Measurements from ENCODE around the gene GLIPR1L2. TPM values are rescaled to one million over a fixed set of nuclear protein-coding genes. Genes with fewer than 3 reads are reported as not detected.

Gene GLIPR1L2
- total RNA-seq, 2 experiments from 2014 or later: not detected

- Mint-ChIP-seq H3K9me3 (ENCODE audit: low read depth) (no peaks in the 10 kb centered on the region), H3K27me3 (no peaks in the 10 kb centered on the region), H3K4me3 (peak overlapping the region; percentile 85), H3K4me1 (peaks cover 35% of the 10 kb centered on the region), H3K36me3 (peaks cover 17% of the 10 kb centered on the region), H3K27ac (peak overlapping the region; percentile 62)
- DNase-seq (no peak), ATAC-seq (no peak)
- CTCF ChIA-PET: interaction anchor here (1.2 to 1.4 kb wide), 2 partner anchors 59 to 121 kb away, joined by 3 read pairs; partner anchors contain the start of genes CAPS2 and KRR1
These were observed 1.2 kb upstream of the GLIPR1L2 start for GRCh38 chr12:75389706-75390105.

- Mint-ChIP-seq H3K27me3 (no peaks in the 10 kb centered on the region), H3K4me1 (peaks cover 35% of the 10 kb centered on the region), H3K9me3 (ENCODE audit: low read depth) (no peaks in the 10 kb centered on the region), H3K4me3 (peak overlapping the region; percentile 85), H3K27ac (peak overlapping the region; percentile 93), H3K36me3 (peaks cover 17% of the 10 kb centered on the region)
- CTCF ChIA-PET: interaction anchor here (0.9 to 2.4 kb wide), 11 partner anchors 17 to 689 kb away, joined by 3 to 57 read pairs (median 4); partner anchors contain the start of genes CAPS2, GLIPR1, GLIPR1L1 and KRR1
- ATAC-seq: no peak
- DNase-seq: no peak
These were observed 562 bp upstream of the GLIPR1L2 start for GRCh38 chr12:75390156-75390898.

- ATAC-seq (no peak), DNase-seq (no peak)
- no peaks in the 10 kb centered on the region for H3K27me3 Mint-ChIP-seq
These were observed 13.3 kb downstream of the GLIPR1L2 start for GRCh38 chr12:75404231-75404630.

DNA sequence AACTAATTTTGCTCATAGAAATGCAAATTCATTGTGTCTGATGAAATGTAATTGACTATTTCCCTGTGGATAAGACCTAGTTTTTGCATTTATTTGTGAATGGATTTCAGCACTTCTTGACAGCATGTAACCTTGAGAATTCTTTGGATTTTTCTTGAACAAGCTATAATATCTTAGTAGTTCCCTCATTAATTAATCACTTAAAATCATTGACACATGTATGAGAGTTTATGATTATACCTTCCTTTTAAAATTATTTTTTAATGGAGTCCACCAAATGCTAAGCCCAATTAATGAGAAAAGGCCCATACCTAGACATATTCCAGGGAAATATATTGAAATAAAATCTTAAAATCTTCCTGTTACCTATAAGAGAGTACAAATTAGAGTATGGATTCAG, 16.8 kb downstream of the GLIPR1L2 start:
- ATAC-seq (no peak), DNase-seq (no peak)
- no peaks in the 10 kb centered on the region for H3K4me1 Mint-ChIP-seq
- no peaks in the 10 kb centered on the region for H3K9me3 Mint-ChIP-seq (ENCODE audit: low read depth)
- no peak overlapping the region for H3K4me3 Mint-ChIP-seq
- H3K27me3 Mint-ChIP-seq: peaks cover 3% of the 10 kb centered on the region
- H3K27ac Mint-ChIP-seq: no peak overlapping the region
- H3K36me3 Mint-ChIP-seq: no peaks in the 10 kb centered on the region
- CTCF ChIA-PET: interaction anchor here (1.0 to 1.4 kb wide), 3 partner anchors 9 to 100 kb away, joined by 3 read pairs; partner anchors contain the start of gene GLIPR1L2

More at GRCh38 chr12:75404231-75404630, 13.3 kb downstream of the GLIPR1L2 start:
- H3K4me1 Mint-ChIP-seq: no peaks in the 10 kb centered on the region
- no peak overlapping the region for H3K27ac Mint-ChIP-seq
- no peak overlapping the region for H3K4me3 Mint-ChIP-seq
- CTCF ChIA-PET: no interaction called here
- H3K9me3 Mint-ChIP-seq (ENCODE audit: low read depth): no peaks in the 10 kb centered on the region
- no peaks in the 10 kb centered on the region for H3K36me3 Mint-ChIP-seq

DNA sequence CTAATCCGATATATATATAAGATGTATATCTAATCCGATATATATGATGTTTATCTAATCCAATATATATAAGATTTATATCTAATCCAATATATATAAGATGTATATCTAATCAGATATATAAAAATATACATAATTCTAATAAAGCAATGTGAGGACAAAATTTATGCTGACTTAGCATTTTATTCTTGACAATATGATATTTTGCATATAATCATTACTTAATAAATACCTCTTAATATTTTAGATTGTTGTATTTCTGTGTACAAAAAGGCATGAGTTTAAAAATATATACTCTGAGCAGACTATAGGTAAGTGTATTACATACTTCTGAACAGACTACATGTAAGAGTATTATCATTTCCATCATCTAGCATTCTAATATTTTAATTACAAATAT, 18.9 kb downstream of the GLIPR1L2 start:
- Mint-ChIP-seq H3K27me3 (peaks cover 3% of the 10 kb centered on the region), H3K36me3 (no peaks in the 10 kb centered on the region), H3K27ac (no peak overlapping the region), H3K9me3 (ENCODE audit: low read depth) (peaks cover 3% of the 10 kb centered on the region), H3K4me3 (no peak overlapping the region), H3K4me1 (no peaks in the 10 kb centered on the region)
- DNase-seq: no peak
- no peak for ATAC-seq
- CTCF ChIA-PET: no interaction called here

GRCh38 chr12:75414671-75415070, 23.8 kb downstream of the GLIPR1L2 start:
- DNase-seq: no peak
- Mint-ChIP-seq H3K4me3 (no peak overlapping the region), H3K4me1 (no peaks in the 10 kb centered on the region), H3K27ac (no peak overlapping the region), H3K9me3 (ENCODE audit: low read depth) (peaks cover 3% of the 10 kb centered on the region), H3K27me3 (peaks cover 3% of the 10 kb centered on the region), H3K36me3 (no peaks in the 10 kb centered on the region)
- CTCF ChIA-PET: no interaction called here
- no peak for ATAC-seq

GRCh38 chr12:75419841-75420240, 29.0 kb downstream of the GLIPR1L2 start:
- Mint-ChIP-seq H3K27me3 (no peaks in the 10 kb centered on the region), H3K4me1 (no peaks in the 10 kb centered on the region), H3K27ac (no peak overlapping the region), H3K4me3 (no peak overlapping the region), H3K9me3 (ENCODE audit: low read depth) (peaks cover 2% of the 10 kb centered on the region), H3K36me3 (no peaks in the 10 kb centered on the region)
- DNase-seq: no peak
- no peak for ATAC-seq
- CTCF ChIA-PET: no interaction called here

DNA sequence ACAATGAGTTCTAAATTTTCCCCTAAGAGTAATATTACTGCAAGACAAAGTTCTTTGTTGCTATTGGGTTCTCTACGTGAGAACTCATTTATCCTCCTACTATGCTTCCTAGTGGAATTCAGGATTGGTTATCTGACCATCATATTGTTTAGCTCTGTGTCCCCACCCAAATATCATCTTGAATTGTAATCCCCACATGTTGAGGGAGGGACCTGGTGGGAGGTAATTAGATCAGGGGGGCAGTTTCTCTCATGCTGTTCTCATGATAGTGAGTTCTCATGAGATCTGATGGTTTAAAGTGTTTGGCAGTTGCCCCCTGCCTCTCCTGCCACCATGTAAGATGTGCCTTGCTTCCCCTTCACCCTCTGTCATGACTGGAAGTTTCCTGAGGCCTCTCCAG, 36.6 kb downstream of the GLIPR1L2 start:
- no peaks in the 10 kb centered on the region for H3K4me1 Mint-ChIP-seq
- H3K4me3 Mint-ChIP-seq: no peak overlapping the region
- H3K9me3 Mint-ChIP-seq (ENCODE audit: low read depth): peaks cover 38% of the 10 kb centered on the region
- no peaks in the 10 kb centered on the region for H3K27me3 Mint-ChIP-seq
- CTCF ChIA-PET: no interaction called here
- no peak for DNase-seq
- peaks cover 26% of the 10 kb centered on the region for H3K36me3 Mint-ChIP-seq
- no peak overlapping the region for H3K27ac Mint-ChIP-seq
- ATAC-seq: no peak

- H3K27me3 Mint-ChIP-seq: no peaks in the 10 kb centered on the region
- no peaks in the 10 kb centered on the region for H3K4me1 Mint-ChIP-seq
- no peak overlapping the region for H3K4me3 Mint-ChIP-seq
- no peak overlapping the region for H3K27ac Mint-ChIP-seq
- ATAC-seq (no peak), DNase-seq (no peak)
- peaks cover 38% of the 10 kb centered on the region for H3K9me3 Mint-ChIP-seq (ENCODE audit: low read depth)
- H3K36me3 Mint-ChIP-seq: peaks cover 26% of the 10 kb centered on the region
- CTCF ChIA-PET: no interaction called here
These were observed 37.9 kb downstream of the GLIPR1L2 start for GRCh38 chr12:75428767-75429166.

DNA sequence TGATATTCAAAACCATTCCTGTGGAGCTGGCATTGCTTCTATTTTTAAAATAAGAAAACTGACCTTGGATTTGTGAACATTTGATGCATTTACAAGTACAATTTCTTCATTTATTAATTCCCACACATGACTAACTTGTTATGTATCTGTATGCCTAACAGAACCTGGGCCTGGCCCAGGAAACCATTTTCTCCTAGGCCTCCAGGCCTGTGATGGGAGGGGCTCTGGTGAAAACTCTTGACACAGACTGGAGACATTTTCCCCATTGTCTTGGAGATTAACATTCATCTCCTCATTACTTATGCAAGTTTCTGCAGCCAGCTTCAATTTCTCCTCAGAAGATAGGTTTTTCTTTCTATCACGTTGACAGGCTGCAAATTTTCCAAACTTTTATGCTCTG, 42.0 kb downstream of the GLIPR1L2 start:
- ATAC-seq: no peak
- Mint-ChIP-seq H3K36me3 (peaks cover 14% of the 10 kb centered on the region), H3K4me1 (no peaks in the 10 kb centered on the region), H3K27me3 (no peaks in the 10 kb centered on the region), H3K27ac (no peak overlapping the region), H3K4me3 (no peak overlapping the region), H3K9me3 (ENCODE audit: low read depth) (peaks cover 23% of the 10 kb centered on the region)
- CTCF ChIA-PET: no interaction called here
- no peak for DNase-seq

- Mint-ChIP-seq H3K9me3 (ENCODE audit: low read depth) (peaks cover 8% of the 10 kb centered on the region), H3K4me1 (peaks cover 5% of the 10 kb centered on the region), H3K27ac (no peak overlapping the region), H3K36me3 (peaks cover 2% of the 10 kb centered on the region), H3K4me3 (no peak overlapping the region), H3K27me3 (no peaks in the 10 kb centered on the region)
- CTCF ChIA-PET: interaction anchor here (0.7 to 3.4 kb wide), 13 partner anchors 12 to 156 kb away, joined by 3 to 33 read pairs (median 4); partner anchors contain the start of genes GLIPR1, GLIPR1L1 and KRR1
- peak; percentile 66 for ATAC-seq
- no peak for DNase-seq
These were observed 46.7 kb downstream of the GLIPR1L2 start for GRCh38 chr12:75437564-75437963.

DNA sequence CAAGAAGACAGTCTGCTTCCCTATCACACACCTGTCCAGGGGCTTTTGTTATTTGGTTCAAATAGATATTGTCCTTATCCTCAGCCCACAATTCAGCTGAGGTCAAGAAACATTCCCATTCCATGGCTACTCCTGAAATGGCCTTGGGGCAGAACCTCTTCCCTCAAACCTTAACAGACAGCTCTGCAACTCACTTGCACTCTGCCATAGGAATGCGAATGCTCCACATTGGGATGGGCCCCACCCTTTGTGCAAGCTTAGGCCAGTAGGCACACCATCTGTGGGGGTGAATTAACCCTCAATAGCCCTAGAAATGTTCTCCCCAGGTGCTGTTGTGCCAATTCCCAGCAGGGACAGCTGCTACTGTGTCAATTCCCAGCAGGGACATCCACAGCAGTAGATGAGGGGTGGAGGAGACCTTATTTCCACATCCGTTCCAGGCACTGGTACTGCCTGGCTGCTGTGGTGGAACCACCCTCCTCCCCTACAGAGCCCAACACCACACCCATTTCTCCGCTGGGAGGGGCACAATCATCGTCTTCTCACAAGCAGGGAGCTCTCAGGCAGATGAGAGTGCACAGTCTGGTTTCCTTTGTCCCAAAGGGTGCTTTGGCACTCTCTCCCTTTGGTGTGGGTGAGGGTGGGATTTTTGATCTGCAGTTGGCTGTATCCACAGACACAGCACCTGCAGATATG, 47.3 kb downstream of the GLIPR1L2 start:
- H3K9me3 Mint-ChIP-seq (ENCODE audit: low read depth): peaks cover 8% of the 10 kb centered on the region
- H3K27ac Mint-ChIP-seq: no peak overlapping the region
- ATAC-seq: peak; percentile 73
- DNase-seq: no peak
- CTCF ChIA-PET: interaction anchor here (0.9 to 3.4 kb wide), 7 partner anchors 11 to 105 kb away, joined by 3 to 33 read pairs (median 5); partner anchors contain the start of genes GLIPR1, GLIPR1L1 and KRR1
- H3K4me1 Mint-ChIP-seq: peaks cover 5% of the 10 kb centered on the region
- no peaks in the 10 kb centered on the region for H3K27me3 Mint-ChIP-seq
- H3K36me3 Mint-ChIP-seq: peaks cover 2% of the 10 kb centered on the region
- H3K4me3 Mint-ChIP-seq: no peak overlapping the region

DNA sequence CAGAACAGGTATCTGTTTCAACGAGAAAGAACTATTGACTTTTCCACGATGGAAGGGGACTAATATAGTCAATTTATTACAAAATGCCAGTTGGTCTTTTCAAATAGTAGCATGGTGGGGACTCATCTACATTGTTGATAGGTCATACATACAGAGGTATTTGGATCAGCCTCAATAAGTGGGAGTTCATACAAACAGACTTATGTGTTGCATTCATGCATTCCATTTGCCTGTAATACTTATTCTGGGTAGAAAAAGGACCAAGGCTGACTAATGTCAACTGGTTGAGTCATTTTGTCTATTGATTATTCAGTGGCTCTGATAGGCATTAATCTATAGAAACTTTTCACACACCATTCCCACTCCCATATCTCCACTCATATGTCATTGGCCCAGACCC, 48.2 kb downstream of the GLIPR1L2 start:
- no peak overlapping the region for H3K27ac Mint-ChIP-seq
- peaks cover 8% of the 10 kb centered on the region for H3K9me3 Mint-ChIP-seq (ENCODE audit: low read depth)
- ATAC-seq: no peak
- no peak for DNase-seq
- no peak overlapping the region for H3K4me3 Mint-ChIP-seq
- peaks cover 2% of the 10 kb centered on the region for H3K36me3 Mint-ChIP-seq
- H3K27me3 Mint-ChIP-seq: no peaks in the 10 kb centered on the region
- H3K4me1 Mint-ChIP-seq: peaks cover 5% of the 10 kb centered on the region
- CTCF ChIA-PET: interaction anchor here (2.3 to 3.4 kb wide), 2 partner anchors 41 to 45 kb away, joined by 9 to 33 read pairs; partner anchors contain the start of gene GLIPR1

Measured in activated CD8-positive, alpha-beta memory T cell treated with anti-CD3 and anti-CD28 coated beads, Interleukin-2, amount 10 ng/mL, durations not matched to agents 7 days and 5 days (primary cell).